Measurements from ENCODE around the gene RELN.

DNA sequence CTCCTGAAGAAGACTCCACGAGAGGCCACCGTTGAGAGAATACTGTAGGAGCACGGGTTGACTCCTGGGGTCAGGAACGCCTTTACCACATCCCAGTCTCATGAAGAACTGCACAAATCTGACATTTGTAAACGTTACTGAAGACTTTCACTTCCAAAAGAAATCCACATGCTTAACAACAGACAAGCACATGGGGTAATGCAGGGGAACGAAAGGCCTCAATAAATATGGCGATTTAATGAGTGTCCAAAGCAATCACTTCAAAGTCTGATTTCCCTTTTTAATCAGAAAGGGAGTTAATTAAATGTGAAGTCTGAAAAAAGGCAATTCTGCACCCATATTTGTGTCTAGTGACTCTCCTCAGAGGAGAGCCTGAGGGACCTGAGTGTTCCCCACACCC, 449.1 kb downstream of the RELN start:
- no peak for TF ChIP-seq CTCF (IDR thresholded peaks at IDR 0.05)
- no peak for TF ChIP-seq POLR2A (IDR thresholded peaks at IDR 0.05; ENCODE audit: low read depth)
